Body of pancreas (tissue), 4 donors: ENCODE results near the gene ERMP1. TPM values are rescaled to one million over a fixed set of nuclear protein-coding genes. Genes with fewer than 3 reads are reported as not detected.
"Not testable (repeated sequence)": the region's sequence is repeated elsewhere in the genome, so short reads cannot be mapped to it uniquely, and the experiment has no call there.

Experiments used
- ATAC-seq: fragments of 150-250 bp; one replicate; pipeline ENCODE4 v1.9.1; 2016
- DNase-seq, 4 donors: peaks; one replicate each; pipeline ENCODE4 v3.0.0-alpha.2; 2019
- H3K27ac ChIP-seq, 4 donors: fragments of 200-600 bp; sonication (generic); 1 replicate in 3 of 4; 2 replicates in 1 of 4; pipeline versions ENCODE4 v1.5.1 to v1.6.1; 2016 to 2019; ENCODE audit warnings: mild to moderate bottlenecking in 1 of 4, mixed read lengths in 1 of 4, moderate library complexity in 1 of 4
- H3K27me3 ChIP-seq, 2 donors: fragments of 200-600 bp; sonication (generic); one replicate each; pipeline ENCODE4 v1.6.0; 2016; ENCODE audit warnings: mild to moderate bottlenecking in 1 of 2
- H3K36me3 ChIP-seq, 2 donors: fragments of 200-600 bp; sonication (generic); replicated peaks in 1 of 2; 2 replicates each; pipeline ENCODE4 v1.5.1; 2016; ENCODE audit warnings: low read depth in 2 of 2; ENCODE audit not compliant: insufficient read depth in 1 of 2
- H3K4me1 ChIP-seq: fragments of 200-600 bp; sonication (generic); one replicate; pipeline ENCODE4 v1.6.0; 2016
- H3K4me3 ChIP-seq, 2 donors: fragments of 200-600 bp; sonication (generic); 1 replicate in 1 of 2; 2 replicates in 1 of 2; pipeline ENCODE4 v1.5.1; 2016 to 2019
- H3K9me3 ChIP-seq, 3 donors: fragments of 200-600 bp; sonication (generic); 1 replicate in 2 of 3; 2 replicates in 1 of 3; pipeline ENCODE4 v1.5.1; 2016
- CTCF ChIP-seq, 7 experiments: fragments of 450-650 bp in 4 of 7; fragments of 200-600 bp in 3 of 7; sonication (generic) in 3 of 7; IDR thresholded peaks; one replicate each; pipeline ENCODE4 v1.5.1; 2016 to 2019; ENCODE audit warnings: antibody characterized with exemption in 7 of 7
- POLR2A ChIP-seq, 3 donors: fragments of 450-650 bp; IDR thresholded peaks; one replicate each; pipeline ENCODE4 v1.6.1; 2016; ENCODE audit warnings: antibody characterized with exemption in 3 of 3, mild to moderate bottlenecking in 2 of 3
- WGBS, 2 donors: methylation state at CpG; one replicate each; pipeline ENCODE4 v1.1.5; 2017; 5-methylcytosine and 5-hydroxymethylcytosine counted together
- intact Hi-C: fragments of 100-400 bp; cut with DNase I; formaldehyde crosslinking; loops from one replicate; pipeline ENCODE4 v1.15.1; 2023
- total RNA-seq, 2 donors: library from RNA; depleted of rRNA; stranded (reverse); fragments of >200 nt; gene quantifications; one replicate each; pipeline ENCODE4 v1.1.0, GENCODE V29; 2016

The ERMP1 gene
- total RNA-seq, 2 donors from 2014 or later, result 11.2 to 11.9 TPM

- no peak for TF ChIP-seq CTCF (IDR thresholded peaks at IDR 0.05)
- no peak for TF ChIP-seq POLR2A (IDR thresholded peaks at IDR 0.05)
- Histone ChIP-seq H3K4me3 (no peak overlapping the region), H3K27ac (no peak overlapping the region), H3K27me3 (no peaks in the 10 kb centered on the region), H3K9me3 (no peaks in the 10 kb centered on the region), H3K36me3 (peaks cover 0 to 4% of the 10 kb centered on the region in 2 donors), H3K4me1 (peaks cover 13% of the 10 kb centered on the region)
- ATAC-seq (no peak), DNase-seq (no peak)
- intact Hi-C loops, result no loop called here
- WGBS, 2 donors, result 70 to 88% methylated on average over 3 of the region's 3 CpGs
Measured at GRCh38 chr9:5805478-5805877, 27.4 kb downstream of the ERMP1 start.

DNA sequence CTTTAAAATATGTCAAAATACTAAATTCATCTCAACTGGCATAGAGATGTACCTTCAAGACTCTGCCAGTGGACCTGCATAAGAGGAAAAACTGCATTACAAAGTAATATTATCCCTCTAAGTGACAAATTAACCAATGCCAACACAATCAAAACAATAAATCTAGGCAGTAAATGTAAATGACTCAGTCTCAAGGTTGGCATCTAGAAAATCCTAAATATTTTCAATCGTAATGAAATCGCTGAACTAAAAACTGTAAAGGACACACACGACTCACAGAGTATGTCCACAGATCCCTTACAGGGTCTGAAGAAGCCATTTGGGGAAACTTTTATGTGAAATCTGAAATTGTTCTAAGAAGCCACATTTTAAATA, 31.2 kb downstream of the ERMP1 start:
- Histone ChIP-seq H3K4me1 (peaks cover 22% of the 10 kb centered on the region), H3K36me3 (no peaks in the 10 kb centered on the region), H3K4me3 (no peak overlapping the region), H3K9me3 (no peaks in the 10 kb centered on the region), H3K27ac (peak overlapping the region in 2 of 4 donors; percentile 37 to 64), H3K27me3 (no peaks in the 10 kb centered on the region)
- intact Hi-C loops, result no loop called here
- DNase-seq (no peak), ATAC-seq (no peak)
- TF ChIP-seq POLR2A (IDR thresholded peaks at IDR 0.05) (no peak), CTCF (IDR thresholded peaks at IDR 0.05) (no peak)
- WGBS, 2 donors, result 49 to 62% methylated on average over 3 of the region's 3 CpGs

- H3K9me3 ChIP-seq, result no peaks in the 10 kb centered on the region
- WGBS, 2 donors, result 25 to 28% methylated on average over 4 of the region's 4 CpGs
- DNase-seq (peak in 2 of 4 donors; percentile 17 to 26), ATAC-seq (peak; percentile 47)
- H3K27me3 ChIP-seq, result no peaks in the 10 kb centered on the region
- H3K4me1 ChIP-seq, result peaks cover 22% of the 10 kb centered on the region
- H3K4me3 ChIP-seq, result no peak overlapping the region
- H3K27ac ChIP-seq, result peak overlapping the region in 3 of 4 donors; percentile 27 to 64 (median 37)
- TF ChIP-seq CTCF (IDR thresholded peaks at IDR 0.05), result no peak
- TF ChIP-seq POLR2A (IDR thresholded peaks at IDR 0.05), result no peak
- intact Hi-C loops, result no loop called here
- H3K36me3 ChIP-seq, result no peaks in the 10 kb centered on the region
Measured at GRCh38 chr9:5800969-5801738, 31.8 kb downstream of the ERMP1 start.

GRCh38 chr9:5800378-5800777, 32.5 kb downstream of the ERMP1 start:
- Histone ChIP-seq H3K27ac (peak overlapping the region in 2 of 4 donors; percentile 37 to 64), H3K4me1 (peaks cover 22% of the 10 kb centered on the region)
- H3K36me3 ChIP-seq, H3K9me3 ChIP-seq, intact Hi-C loops, DNase-seq, H3K27me3 ChIP-seq, H3K4me3 ChIP-seq, ATAC-seq: not testable (repeated sequence)
- 76 to 86% methylated on average over 7 of the region's 7 CpGs for WGBS, 2 donors

DNA sequence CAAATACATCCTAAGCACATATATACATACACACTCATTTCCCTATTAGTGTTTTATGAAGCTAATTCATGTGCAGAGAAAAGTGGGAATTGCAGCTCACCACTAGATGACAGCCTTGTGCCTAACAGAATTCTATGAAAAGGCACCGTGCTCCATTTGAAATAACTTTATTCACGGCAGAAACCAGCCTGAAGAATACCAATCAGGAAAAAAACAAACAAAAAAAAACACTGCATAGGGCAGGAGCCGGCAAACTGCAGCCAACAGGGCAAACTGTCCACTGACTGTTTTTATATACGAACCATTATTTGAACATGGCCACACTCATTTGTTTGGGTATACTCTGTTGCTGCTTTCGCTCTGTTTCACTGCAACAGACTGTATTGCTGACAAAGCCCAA, 33.6 kb downstream of the ERMP1 start:
- TF ChIP-seq POLR2A (IDR thresholded peaks at IDR 0.05), result no peak
- peak; percentile 34 to 74 (median 61) for TF ChIP-seq CTCF (IDR thresholded peaks at IDR 0.05)
- no peaks in the 10 kb centered on the region for H3K27me3 ChIP-seq
- peak overlapping the region in 1 of 4 donors; percentile 17 for H3K27ac ChIP-seq
- 10 to 18% methylated on average over 5 of the region's 5 CpGs for WGBS, 2 donors
- no peaks in the 10 kb centered on the region for H3K36me3 ChIP-seq
- peak; percentile 59 for ATAC-seq
- H3K9me3 ChIP-seq, result no peaks in the 10 kb centered on the region
- peak in 2 of 4 donors; percentile 30 to 39 for DNase-seq
- H3K4me3 ChIP-seq, result no peak overlapping the region
- peaks cover 22% of the 10 kb centered on the region for H3K4me1 ChIP-seq
- intact Hi-C loops, result no loop called here
